ENCODE results near the gene RNF144B. TPM values are rescaled to one million over a fixed set of nuclear protein-coding genes. Genes with fewer than 3 reads are reported as not detected.

Gene RNF144B
- total RNA-seq, 1 donor from 2014 or later, result 14.7 TPM

DNA sequence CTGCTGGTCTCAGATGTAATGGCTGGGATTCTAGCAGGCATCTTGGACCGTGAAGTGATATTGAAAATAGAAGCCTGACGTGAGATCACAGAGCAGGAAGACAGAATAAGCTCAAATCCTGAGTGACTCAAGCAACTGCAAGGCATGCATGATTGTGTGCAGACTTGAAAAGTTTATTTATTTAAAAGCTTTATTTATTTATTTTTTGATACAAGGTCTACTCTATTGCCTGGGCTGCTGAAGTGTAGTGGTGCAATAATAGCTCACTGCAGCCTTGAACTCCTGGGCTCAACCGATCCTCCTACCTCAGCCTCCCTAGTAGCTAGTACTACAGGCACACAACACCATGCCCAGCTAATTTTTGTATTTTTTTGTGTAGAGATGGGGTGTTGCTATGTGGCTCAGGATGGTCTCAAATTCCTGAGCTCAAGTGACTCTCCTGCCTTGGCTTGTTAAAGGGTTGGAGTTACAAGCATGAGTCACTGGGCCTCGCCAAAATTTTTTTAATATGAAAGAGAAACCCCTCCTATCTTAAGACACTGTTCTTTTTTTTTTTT is 40.1 kb upstream of the RNF144B start:
- Mint-ChIP-seq H3K9me3 (ENCODE audit: unreplicated experiment) (no peaks in the 10 kb centered on the region), H3K27me3 (ENCODE audit: unreplicated experiment) (no peaks in the 10 kb centered on the region), H3K36me3 (ENCODE audit: unreplicated experiment) (no peaks in the 10 kb centered on the region), H3K27ac (ENCODE audit: unreplicated experiment) (no peak overlapping the region), H3K4me3 (ENCODE audit: unreplicated experiment) (no peak overlapping the region), H3K4me1 (ENCODE audit: unreplicated experiment) (peaks cover 2% of the 10 kb centered on the region)
- DNase-seq (ENCODE audit: extremely low spot score, unreplicated experiment), result no peak
- no peak for TF ChIP-seq CTCF (IDR thresholded peaks at IDR 0.05)

DNA sequence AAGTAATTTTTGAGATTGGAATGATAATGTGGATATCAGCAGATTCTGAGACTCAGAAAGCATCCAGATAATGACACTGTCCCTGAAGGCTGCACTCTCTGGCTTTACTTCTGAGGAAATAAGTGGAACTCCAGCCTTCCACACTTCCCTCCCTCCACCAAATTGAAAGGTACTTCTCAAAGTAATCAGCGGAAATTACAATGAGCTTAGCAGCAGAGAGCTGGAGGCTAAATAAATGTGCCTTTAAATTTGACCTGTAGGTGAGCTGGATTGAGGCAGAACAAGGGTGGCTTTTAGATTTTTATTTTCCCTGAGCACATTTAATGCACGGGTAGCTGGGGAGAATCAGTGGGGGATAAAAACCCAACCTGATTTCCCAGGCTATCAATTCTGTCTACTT is 39.3 kb upstream of the RNF144B start:
- Mint-ChIP-seq H3K4me1 (ENCODE audit: unreplicated experiment) (peaks cover 2% of the 10 kb centered on the region), H3K4me3 (ENCODE audit: unreplicated experiment) (no peak overlapping the region), H3K36me3 (ENCODE audit: unreplicated experiment) (no peaks in the 10 kb centered on the region)

DNA sequence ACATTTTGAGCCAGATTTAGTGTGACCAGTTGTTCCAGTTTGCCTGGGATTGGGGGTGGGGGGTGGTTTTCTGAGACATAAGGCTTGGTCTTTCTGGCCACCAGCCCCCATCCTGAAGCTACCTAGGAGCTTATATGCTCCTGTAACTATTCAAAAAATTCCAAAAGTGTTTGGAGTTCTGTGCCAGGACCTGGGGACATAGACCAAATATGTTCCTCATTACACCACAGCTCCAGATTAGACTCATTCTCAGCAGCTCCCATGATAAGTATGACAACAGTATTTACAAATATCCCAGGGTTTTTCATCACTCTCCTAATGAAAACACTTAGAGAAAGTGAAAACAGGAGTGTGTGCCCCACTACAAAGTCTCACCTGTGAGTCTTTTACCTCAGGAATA is 37.8 kb upstream of the RNF144B start:
- H3K27me3 Mint-ChIP-seq (ENCODE audit: unreplicated experiment), result no peaks in the 10 kb centered on the region
- no peak for DNase-seq (ENCODE audit: extremely low spot score, unreplicated experiment)
- no peaks in the 10 kb centered on the region for H3K9me3 Mint-ChIP-seq (ENCODE audit: unreplicated experiment)
- H3K36me3 Mint-ChIP-seq (ENCODE audit: unreplicated experiment), result no peaks in the 10 kb centered on the region
- no peak overlapping the region for H3K27ac Mint-ChIP-seq (ENCODE audit: unreplicated experiment)
- no peak for TF ChIP-seq CTCF (IDR thresholded peaks at IDR 0.05)
- peaks cover 2% of the 10 kb centered on the region for H3K4me1 Mint-ChIP-seq (ENCODE audit: unreplicated experiment)
- no peak overlapping the region for H3K4me3 Mint-ChIP-seq (ENCODE audit: unreplicated experiment)

More for the DNA sequence above, 39.3 kb upstream of the RNF144B start:
- no peak for DNase-seq (ENCODE audit: extremely low spot score, unreplicated experiment)
- Mint-ChIP-seq H3K27ac (ENCODE audit: unreplicated experiment) (no peak overlapping the region), H3K9me3 (ENCODE audit: unreplicated experiment) (no peaks in the 10 kb centered on the region), H3K27me3 (ENCODE audit: unreplicated experiment) (no peaks in the 10 kb centered on the region)
- no peak for TF ChIP-seq CTCF (IDR thresholded peaks at IDR 0.05)

- DNase-seq (ENCODE audit: extremely low spot score, unreplicated experiment), result no peak
- Mint-ChIP-seq H3K36me3 (ENCODE audit: unreplicated experiment) (no peaks in the 10 kb centered on the region), H3K27me3 (ENCODE audit: unreplicated experiment) (no peaks in the 10 kb centered on the region), H3K9me3 (ENCODE audit: unreplicated experiment) (no peaks in the 10 kb centered on the region), H3K4me1 (ENCODE audit: unreplicated experiment) (peaks cover 2% of the 10 kb centered on the region), H3K27ac (ENCODE audit: unreplicated experiment) (no peak overlapping the region), H3K4me3 (ENCODE audit: unreplicated experiment) (no peak overlapping the region)
- no peak for TF ChIP-seq CTCF (IDR thresholded peaks at IDR 0.05)
These were observed 36.9 kb upstream of the RNF144B start for GRCh38 chr6:18350271-18350670.

- no peak for DNase-seq (ENCODE audit: extremely low spot score, unreplicated experiment)
- Mint-ChIP-seq H3K36me3 (ENCODE audit: unreplicated experiment) (no peaks in the 10 kb centered on the region), H3K27me3 (ENCODE audit: unreplicated experiment) (no peaks in the 10 kb centered on the region), H3K4me1 (ENCODE audit: unreplicated experiment) (peaks cover 2% of the 10 kb centered on the region), H3K4me3 (ENCODE audit: unreplicated experiment) (no peak overlapping the region), H3K27ac (ENCODE audit: unreplicated experiment) (no peak overlapping the region), H3K9me3 (ENCODE audit: unreplicated experiment) (no peaks in the 10 kb centered on the region)
- no peak for TF ChIP-seq CTCF (IDR thresholded peaks at IDR 0.05)
These were observed 36.4 kb upstream of the RNF144B start for GRCh38 chr6:18350712-18351111.
